OCI-LY7 (cell line): ENCODE results near the gene ALOX5.

Experiments used
- EZH2phosphoT487 ChIP-seq: fragments of 200-600 bp; sonication (generic); IDR thresholded peaks from 2 replicates; pipeline ENCODE4 v1.6.1; 2018; ENCODE audit warnings: low read depth, borderline replicate concordance, mild to moderate bottlenecking, mixed run types, antibody characterized with exemption, low read length, moderate library complexity, mixed read lengths
- TF ChIP-seq, protein P1 (sequence below): fragments of 200-600 bp; sonication (generic); conservative IDR thresholded peaks from 2 replicates; pipeline ENCODE4 v1.5.1; 2014; ENCODE audit warnings: mild to moderate bottlenecking, antibody characterized with exemption, low read length, moderate library complexity, mixed read lengths

DNA sequence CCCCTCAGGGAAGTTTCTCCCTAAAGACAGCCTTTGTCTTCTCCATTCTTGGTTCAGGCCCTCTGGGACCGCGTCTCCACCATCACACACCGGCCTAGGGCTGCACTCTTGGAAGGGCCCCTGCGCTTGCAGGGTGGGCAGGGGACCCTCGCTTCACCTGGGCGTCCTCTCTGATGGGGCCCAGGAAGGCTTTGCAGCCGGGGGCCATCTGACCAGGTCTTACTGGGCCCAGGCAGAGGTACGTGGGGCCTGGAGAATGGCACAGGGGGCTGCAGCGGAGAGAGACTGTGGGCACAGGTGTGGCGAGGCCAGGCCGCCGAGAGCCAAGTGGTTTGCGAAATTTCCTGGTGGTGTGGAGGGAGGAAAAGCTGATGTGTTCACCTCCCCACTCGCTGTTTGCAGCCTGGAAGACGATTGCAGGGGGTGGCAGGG, 44.4 kb downstream of the ALOX5 start:
- no peak for TF ChIP-seq EZH2phosphoT487
- TF ChIP-seq, protein P1, sequence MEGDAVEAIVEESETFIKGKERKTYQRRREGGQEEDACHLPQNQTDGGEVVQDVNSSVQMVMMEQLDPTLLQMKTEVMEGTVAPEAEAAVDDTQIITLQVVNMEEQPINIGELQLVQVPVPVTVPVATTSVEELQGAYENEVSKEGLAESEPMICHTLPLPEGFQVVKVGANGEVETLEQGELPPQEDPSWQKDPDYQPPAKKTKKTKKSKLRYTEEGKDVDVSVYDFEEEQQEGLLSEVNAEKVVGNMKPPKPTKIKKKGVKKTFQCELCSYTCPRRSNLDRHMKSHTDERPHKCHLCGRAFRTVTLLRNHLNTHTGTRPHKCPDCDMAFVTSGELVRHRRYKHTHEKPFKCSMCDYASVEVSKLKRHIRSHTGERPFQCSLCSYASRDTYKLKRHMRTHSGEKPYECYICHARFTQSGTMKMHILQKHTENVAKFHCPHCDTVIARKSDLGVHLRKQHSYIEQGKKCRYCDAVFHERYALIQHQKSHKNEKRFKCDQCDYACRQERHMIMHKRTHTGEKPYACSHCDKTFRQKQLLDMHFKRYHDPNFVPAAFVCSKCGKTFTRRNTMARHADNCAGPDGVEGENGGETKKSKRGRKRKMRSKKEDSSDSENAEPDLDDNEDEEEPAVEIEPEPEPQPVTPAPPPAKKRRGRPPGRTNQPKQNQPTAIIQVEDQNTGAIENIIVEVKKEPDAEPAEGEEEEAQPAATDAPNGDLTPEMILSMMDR, result no peak
